IMR-90 (cell line): ENCODE results near the gene TMEM121B. TPM values are rescaled to one million over a fixed set of nuclear protein-coding genes. Genes with fewer than 3 reads are reported as not detected.

Experiments
- ATAC-seq: fragments of 200-7000 bp; cut with Tn5 transposase; 2 replicates; pipeline ENCODE4 v1.9.1; 2020; ENCODE audit warnings: low read depth, mild to moderate bottlenecking, moderate library complexity
- BruUV-seq: library from RNA; stranded (reverse); fragments of 400-500 nt; replicated peaks from 2 replicates; lab custom pipeline; 2021; lab: Mats Ljungman, UMichigan
- CTCF ChIA-PET: fragments of 300-600 bp; formaldehyde crosslinking; extraction: SDS; loops from one replicate; lab custom pipeline; 2021; ENCODE audit warnings: antibody characterized with exemption; lab: Yijun Ruan, JAX
- POLR2A ChIA-PET: fragments of 300-600 bp; sonication (Branson Sonifier 250); formaldehyde crosslinking; loops from one replicate; lab custom pipeline; 2022; ENCODE audit warnings: antibody characterized with exemption; ENCODE audit not compliant: unreplicated experiment; lab: Charles Lee
- DNase-seq: peaks from one replicate; pipeline ENCODE4 v3.0.0; 2013
- H2AFZ ChIP-seq: replicated peaks from 2 replicates; pipeline ENCODE3; 2013; ENCODE audit warnings: low read length, mild to moderate bottlenecking; ENCODE audit not compliant: poor library complexity
- H2AK5ac ChIP-seq: 2 replicates; pipeline ENCODE4 v1.6.1; 2013; ENCODE audit warnings: low read depth, low read length, inconsistent platforms
- H2AK9ac ChIP-seq: replicated peaks from 2 replicates; pipeline ENCODE3; 2013; ENCODE audit warnings: mild to moderate bottlenecking, low read depth, low read length, moderate library complexity; ENCODE audit not compliant: poor library complexity
- H2BK120ac ChIP-seq: 2 replicates; pipeline ENCODE4 v1.6.1; 2013; ENCODE audit warnings: low read depth, low read length, inconsistent platforms
- H2BK15ac ChIP-seq: 3 replicates; pipeline ENCODE4 v1.6.1; 2013; ENCODE audit warnings: low read depth, low read length, inconsistent platforms
- H2BK20ac ChIP-seq: 2 replicates; pipeline ENCODE4 v1.6.1; 2013; ENCODE audit warnings: low read depth, mild to moderate bottlenecking, inconsistent platforms, low read length, moderate library complexity
- H2BK5ac ChIP-seq: 2 replicates; pipeline ENCODE4 v1.6.1; 2013; ENCODE audit warnings: mild to moderate bottlenecking, low read depth, low read length, inconsistent platforms; ENCODE audit not compliant: poor library complexity, severe bottlenecking
- H3K14ac ChIP-seq: replicated peaks from 2 replicates; pipeline ENCODE4 v1.6.1; 2013; ENCODE audit warnings: low read depth, low read length, inconsistent platforms
- H3K18ac ChIP-seq: 2 replicates; pipeline ENCODE4 v1.6.1; 2013; ENCODE audit warnings: low read depth, low read length, control low read depth
- H3K23ac ChIP-seq: 2 replicates; pipeline ENCODE4 v1.6.1; 2013; ENCODE audit warnings: low read depth, low read length, inconsistent platforms
- H3K27ac ChIP-seq: 2 replicates; pipeline ENCODE4 v1.5.1; 2013; ENCODE audit warnings: mild to moderate bottlenecking, control low read depth, low read length; ENCODE audit not compliant: insufficient read depth
- H3K27me3 ChIP-seq: 2 replicates; pipeline ENCODE4 v1.6.1; 2013; ENCODE audit warnings: low read length; ENCODE audit not compliant: control insufficient read depth, insufficient read depth
- H3K36me3 ChIP-seq: 2 replicates; pipeline ENCODE4 v1.6.1; 2013; ENCODE audit warnings: low read length, mixed read lengths; ENCODE audit not compliant: control insufficient read depth, insufficient read depth
- H3K4ac ChIP-seq: 2 replicates; pipeline ENCODE4 v1.6.1; 2013; ENCODE audit warnings: low read depth, low read length, inconsistent platforms
- H3K4me1 ChIP-seq: 2 replicates; pipeline ENCODE4 v1.6.1; 2013; ENCODE audit warnings: low read length, mixed read lengths; ENCODE audit not compliant: control insufficient read depth, insufficient read depth
- H3K4me2 ChIP-seq: 2 replicates; pipeline ENCODE4 v1.6.1; 2013; ENCODE audit warnings: low read depth, mild to moderate bottlenecking, control low read depth, low read length, moderate library complexity
- H3K4me3 ChIP-seq: 2 replicates; pipeline ENCODE4 v1.5.1; 2013; ENCODE audit warnings: low read depth, mild to moderate bottlenecking, control low read depth, low read length, moderate library complexity; ENCODE audit not compliant: insufficient read depth
- H3K56ac ChIP-seq: 2 replicates; pipeline ENCODE4 v1.6.1; 2013; ENCODE audit warnings: low read length, inconsistent platforms; ENCODE audit not compliant: insufficient read depth; ENCODE audit errors: extremely low read depth
- H3K79me1 ChIP-seq, 2 experiments: 2 replicates each; pipeline ENCODE4 v1.6.1; 2013; ENCODE audit warnings: low read length in 2 of 2, inconsistent platforms in 1 of 2, low read depth in 1 of 2
- H3K9ac ChIP-seq: 2 replicates; pipeline ENCODE4 v1.6.1; 2013; ENCODE audit warnings: low read depth, low read length, control low read depth
- H3K9me1 ChIP-seq: 2 replicates; pipeline ENCODE4 v1.6.1; 2013; ENCODE audit warnings: low read length, inconsistent platforms; ENCODE audit not compliant: insufficient read depth
- H3K9me3 ChIP-seq: 2 replicates; pipeline ENCODE4 v1.6.1; 2013; ENCODE audit warnings: low read length; ENCODE audit not compliant: control insufficient read depth, insufficient read depth
- H4K20me1 ChIP-seq: 2 replicates; pipeline ENCODE4 v1.6.1; 2013; ENCODE audit warnings: low read length, inconsistent platforms; ENCODE audit not compliant: insufficient read depth
- H4K5ac ChIP-seq: 2 replicates; pipeline ENCODE4 v1.6.1; 2013; ENCODE audit warnings: mild to moderate bottlenecking, low read depth, low read length, control low read depth
- H4K8ac ChIP-seq, 2 experiments: 2 replicates each; pipeline ENCODE4 v1.6.1; 2013; ENCODE audit warnings: low read depth in 2 of 2, low read length in 2 of 2, control low read depth in 1 of 2, inconsistent platforms in 1 of 2
- H4K91ac ChIP-seq: 2 replicates; pipeline ENCODE4 v1.6.1; 2013; ENCODE audit warnings: low read depth, low read length, inconsistent platforms; ENCODE audit not compliant: insufficient read depth
- POLR2A ChIP-seq: IDR thresholded peaks from 2 replicates; pipeline ENCODE4 v1.6.1; 2012; ENCODE audit warnings: mild to moderate bottlenecking, low read depth, low read length
- WGBS, 2 experiments: methylation state at CpG; one replicate each; pipeline versions ENCODE4 v1.1.5 to v1.1.7; 2013; ENCODE audit warnings: missing lambda C conversion rate in 2 of 2; ENCODE audit not compliant: insufficient read length in 1 of 2; ENCODE audit errors: extremely low coverage in 2 of 2; 5-methylcytosine and 5-hydroxymethylcytosine counted together
- dilution Hi-C: fragments of 300-500 bp; cut with HindIII; formaldehyde crosslinking; loops from one replicate; pipeline ENCODE4 v1.14.3; 2018; ENCODE audit warnings: low sequenced_read_pairs; ENCODE audit not compliant: unreplicated experiment
- in situ Hi-C: fragments of 300-500 bp; cut with MboI; formaldehyde crosslinking; loops from 3 replicates; pipeline ENCODE4 v1.14.3; 2019; ENCODE audit warnings: low sequenced_read_pairs, inconsistent platforms, mixed read lengths
- intact Hi-C: fragments of 100-400 bp; cut with micrococcal nuclease; formaldehyde crosslinking; loops from 2 replicates; pipeline ENCODE4 v1.10.0; 2022
- polyA plus RNA-seq, 3 experiments: library from polyadenylated mRNA; depleted of rRNA; stranded (reverse); fragments of >200 nt; gene quantifications; 2 replicates each; pipeline ENCODE4 v1.2.3, GENCODE V29; 2012; ENCODE audit warnings: low replicate concordance in 1 of 3
- total RNA-seq: library from RNA; depleted of rRNA; stranded (reverse); fragments of >200 nt; gene quantifications from 2 replicates; pipeline ENCODE4 v1.2.3, GENCODE V29; 2012

Gene TMEM121B
- total and polyA plus RNA-seq, 2 of the 4 experiments (the other 2 are of a cell fraction), result under 0.01 to 0.29 TPM

DNA sequence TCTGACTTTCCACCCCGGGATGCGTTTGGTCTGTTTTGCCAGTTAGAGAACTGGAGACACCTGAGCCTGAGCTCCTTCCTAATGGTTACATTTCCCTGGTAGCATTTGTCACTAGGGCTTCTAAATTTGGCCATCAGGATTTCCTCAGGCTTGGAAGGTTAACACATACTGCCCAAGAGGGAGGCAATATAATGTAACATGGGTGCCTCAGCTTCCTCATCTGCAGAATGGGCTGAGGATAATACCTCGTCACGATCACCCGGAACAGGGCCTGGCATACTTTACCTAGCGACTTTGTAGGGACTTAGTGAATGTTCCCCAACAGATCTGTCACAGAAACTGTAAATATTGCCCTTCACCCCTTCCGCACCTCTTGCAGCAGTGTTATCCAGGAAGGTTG, 25.1 kb downstream of the TMEM121B start:
- no peak overlapping the region for H3K9ac ChIP-seq
- DNase-seq, result no peak
- H4K20me1 ChIP-seq, result peaks cover 31% of the 10 kb centered on the region
- peaks cover 19 to 34% of the 10 kb centered on the region in 2 experiments for H3K79me1 ChIP-seq
- no peak overlapping the region for H2BK120ac ChIP-seq
- TF ChIP-seq POLR2A, result no peak
- H2AK9ac ChIP-seq, result no peak overlapping the region
- ChIA-PET CTCF (interaction anchor here (0.7 to 1.4 kb wide), 2 partner anchors 76 to 859 kb away, joined by 3 to 9 read pairs; no protein-coding TSS in a partner anchor), POLR2A (interaction anchor here (0.6 kb wide), 1 partner anchor 40 kb away, joined by 4 read pairs; no protein-coding TSS in a partner anchor)
- H3K27me3 ChIP-seq, result no peaks in the 10 kb centered on the region
- no peak overlapping the region for H3K23ac ChIP-seq
- no peak overlapping the region for H3K4me2 ChIP-seq
- H3K4me3 ChIP-seq, result no peak overlapping the region
- H3K9me1 ChIP-seq, result peaks cover 5% of the 10 kb centered on the region; the same call in 1 of the 2 replicates
- H4K91ac ChIP-seq, result no peak overlapping the region
- no peak overlapping the region for H3K27ac ChIP-seq
- no TSS peak for BruUV-seq
- H2BK15ac ChIP-seq, result no peak overlapping the region
- no peak overlapping the region for H4K8ac ChIP-seq
- no peak overlapping the region for H3K4ac ChIP-seq
- no peak overlapping the region for H2BK20ac ChIP-seq
- no CpG with 5 or more reads among the region's 7 CpGs for WGBS, 2 experiments
- peaks cover 24% of the 10 kb centered on the region for H3K36me3 ChIP-seq
- no peak for ATAC-seq
- no peaks in the 10 kb centered on the region for H3K9me3 ChIP-seq
- no peak overlapping the region for H3K14ac ChIP-seq
- in situ Hi-C loops (loop anchor here (25.0 kb wide), 1 partner anchor 716 kb away; no protein-coding TSS in a partner anchor), dilution Hi-C loops (no loop called here), intact Hi-C loops (no loop called here)
- no peak overlapping the region for H3K56ac ChIP-seq
- no peaks in the 10 kb centered on the region; the same call in 1 of the 2 replicates for H3K4me1 ChIP-seq
- H2AK5ac ChIP-seq, result no peak overlapping the region
- no peak overlapping the region for H3K18ac ChIP-seq
- H2BK5ac ChIP-seq, result no peak overlapping the region
- no peak overlapping the region for H4K5ac ChIP-seq
- H2AFZ ChIP-seq, result no peak overlapping the region
